Panc1 (cell line): ENCODE results near the gene TRAF3IP1.

Source experiments
- POLR2AphosphoS5 ChIP-seq: IDR thresholded peaks from 2 replicates; pipeline ENCODE4 v1.6.1; 2012; ENCODE audit warnings: mild to moderate bottlenecking, low read depth, low read length, moderate library complexity
- SIN3A ChIP-seq: IDR thresholded peaks from 2 replicates; pipeline ENCODE4 v1.6.1; 2012; ENCODE audit warnings: low read depth, mild to moderate bottlenecking, low read length, moderate library complexity, borderline replicate concordance; ENCODE audit not compliant: insufficient read depth
- TCF7L2 ChIP-seq: IDR thresholded peaks from 2 replicates; pipeline ENCODE4 v1.6.1; 2011; ENCODE audit warnings: mild to moderate bottlenecking, low read depth, low read length, inconsistent platforms
- TF ChIP-seq, protein P1 (sequence below): fragments of 450-650 bp; IDR thresholded peaks from 2 replicates; pipeline ENCODE4 v1.5.1; 2017; ENCODE audit warnings: mild to moderate bottlenecking
- TF ChIP-seq, protein P2 (sequence below), 2 experiments: IDR thresholded peaks; 2 replicates each; pipeline ENCODE4 v1.6.1; 2011 to 2012; ENCODE audit warnings: low read depth in 2 of 2, control low read depth in 1 of 2, low read length in 1 of 2, mild to moderate bottlenecking in 1 of 2, moderate library complexity in 1 of 2; ENCODE audit not compliant: insufficient read depth in 1 of 2

DNA sequence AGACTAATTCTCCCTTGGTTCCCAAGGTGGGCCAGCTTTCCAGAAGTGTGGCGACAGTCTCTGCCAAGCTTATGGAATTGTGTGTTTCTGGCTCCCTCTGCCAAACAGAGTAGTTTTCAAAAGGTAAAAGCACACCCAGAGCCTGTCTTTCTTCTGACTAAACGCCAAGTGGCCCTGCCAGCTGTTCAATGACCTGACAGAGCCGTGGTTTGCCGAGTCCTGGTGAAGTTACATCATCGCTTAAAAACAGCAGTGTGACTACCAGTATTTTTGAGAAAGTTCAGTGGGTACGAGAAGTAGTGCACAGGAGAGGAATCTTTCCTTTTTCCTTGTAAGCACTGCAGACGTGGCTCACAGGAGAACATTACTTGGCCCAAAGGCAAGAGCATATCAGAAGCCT, 33.8 kb upstream of the TRAF3IP1 start:
- TF ChIP-seq, protein P1, sequence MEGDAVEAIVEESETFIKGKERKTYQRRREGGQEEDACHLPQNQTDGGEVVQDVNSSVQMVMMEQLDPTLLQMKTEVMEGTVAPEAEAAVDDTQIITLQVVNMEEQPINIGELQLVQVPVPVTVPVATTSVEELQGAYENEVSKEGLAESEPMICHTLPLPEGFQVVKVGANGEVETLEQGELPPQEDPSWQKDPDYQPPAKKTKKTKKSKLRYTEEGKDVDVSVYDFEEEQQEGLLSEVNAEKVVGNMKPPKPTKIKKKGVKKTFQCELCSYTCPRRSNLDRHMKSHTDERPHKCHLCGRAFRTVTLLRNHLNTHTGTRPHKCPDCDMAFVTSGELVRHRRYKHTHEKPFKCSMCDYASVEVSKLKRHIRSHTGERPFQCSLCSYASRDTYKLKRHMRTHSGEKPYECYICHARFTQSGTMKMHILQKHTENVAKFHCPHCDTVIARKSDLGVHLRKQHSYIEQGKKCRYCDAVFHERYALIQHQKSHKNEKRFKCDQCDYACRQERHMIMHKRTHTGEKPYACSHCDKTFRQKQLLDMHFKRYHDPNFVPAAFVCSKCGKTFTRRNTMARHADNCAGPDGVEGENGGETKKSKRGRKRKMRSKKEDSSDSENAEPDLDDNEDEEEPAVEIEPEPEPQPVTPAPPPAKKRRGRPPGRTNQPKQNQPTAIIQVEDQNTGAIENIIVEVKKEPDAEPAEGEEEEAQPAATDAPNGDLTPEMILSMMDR: no peak
- TF ChIP-seq, protein P2, sequence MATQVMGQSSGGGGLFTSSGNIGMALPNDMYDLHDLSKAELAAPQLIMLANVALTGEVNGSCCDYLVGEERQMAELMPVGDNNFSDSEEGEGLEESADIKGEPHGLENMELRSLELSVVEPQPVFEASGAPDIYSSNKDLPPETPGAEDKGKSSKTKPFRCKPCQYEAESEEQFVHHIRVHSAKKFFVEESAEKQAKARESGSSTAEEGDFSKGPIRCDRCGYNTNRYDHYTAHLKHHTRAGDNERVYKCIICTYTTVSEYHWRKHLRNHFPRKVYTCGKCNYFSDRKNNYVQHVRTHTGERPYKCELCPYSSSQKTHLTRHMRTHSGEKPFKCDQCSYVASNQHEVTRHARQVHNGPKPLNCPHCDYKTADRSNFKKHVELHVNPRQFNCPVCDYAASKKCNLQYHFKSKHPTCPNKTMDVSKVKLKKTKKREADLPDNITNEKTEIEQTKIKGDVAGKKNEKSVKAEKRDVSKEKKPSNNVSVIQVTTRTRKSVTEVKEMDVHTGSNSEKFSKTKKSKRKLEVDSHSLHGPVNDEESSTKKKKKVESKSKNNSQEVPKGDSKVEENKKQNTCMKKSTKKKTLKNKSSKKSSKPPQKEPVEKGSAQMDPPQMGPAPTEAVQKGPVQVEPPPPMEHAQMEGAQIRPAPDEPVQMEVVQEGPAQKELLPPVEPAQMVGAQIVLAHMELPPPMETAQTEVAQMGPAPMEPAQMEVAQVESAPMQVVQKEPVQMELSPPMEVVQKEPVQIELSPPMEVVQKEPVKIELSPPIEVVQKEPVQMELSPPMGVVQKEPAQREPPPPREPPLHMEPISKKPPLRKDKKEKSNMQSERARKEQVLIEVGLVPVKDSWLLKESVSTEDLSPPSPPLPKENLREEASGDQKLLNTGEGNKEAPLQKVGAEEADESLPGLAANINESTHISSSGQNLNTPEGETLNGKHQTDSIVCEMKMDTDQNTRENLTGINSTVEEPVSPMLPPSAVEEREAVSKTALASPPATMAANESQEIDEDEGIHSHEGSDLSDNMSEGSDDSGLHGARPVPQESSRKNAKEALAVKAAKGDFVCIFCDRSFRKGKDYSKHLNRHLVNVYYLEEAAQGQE (IDR thresholded peaks at IDR 0.05; ENCODE audit: insufficient read depth in 1 of 2, low read depth in 2 of 2, low read length in 1 of 2): no peak
- no peak for TF ChIP-seq POLR2AphosphoS5
- TF ChIP-seq SIN3A: no peak
- no peak for TF ChIP-seq TCF7L2
